NCI-H345 treated with DMSO at 0.1 percent for 48 hours (cell line): ENCODE results near the gene LINC01488.

Source experiments
- DNase-seq: peaks from one replicate; lab custom pipeline; 2025; ENCODE audit not compliant: unreplicated experiment; lab: John Stamatoyannopoulos, UW

Gene LINC01488

DNA sequence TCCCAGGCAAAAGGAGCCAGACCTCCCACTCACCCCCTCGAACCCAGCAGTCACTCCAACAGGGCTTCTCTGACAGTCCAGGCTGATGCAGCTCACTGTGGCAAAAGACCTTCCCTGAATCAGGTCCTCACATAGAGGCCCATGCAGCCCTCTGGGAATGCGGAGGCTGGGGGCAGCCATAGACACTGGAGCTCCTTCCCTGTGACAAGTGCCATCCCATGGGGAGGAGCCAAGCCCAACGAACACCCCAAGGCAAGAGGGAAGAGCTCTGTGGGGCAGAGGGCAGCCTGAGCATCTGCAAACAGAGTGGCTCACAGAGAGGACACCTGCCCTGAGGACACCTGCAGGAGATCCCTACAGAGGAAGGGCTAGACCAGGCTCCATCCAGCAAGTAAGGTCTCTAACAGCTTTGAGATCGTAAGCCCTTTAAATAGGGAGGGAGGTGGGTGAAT is at the start of gene LINC01488:
LINC01488 (plus strand) TSS at position 271 of the 452 bp plus-strand sequence.
- no peak for DNase-seq

DNA sequence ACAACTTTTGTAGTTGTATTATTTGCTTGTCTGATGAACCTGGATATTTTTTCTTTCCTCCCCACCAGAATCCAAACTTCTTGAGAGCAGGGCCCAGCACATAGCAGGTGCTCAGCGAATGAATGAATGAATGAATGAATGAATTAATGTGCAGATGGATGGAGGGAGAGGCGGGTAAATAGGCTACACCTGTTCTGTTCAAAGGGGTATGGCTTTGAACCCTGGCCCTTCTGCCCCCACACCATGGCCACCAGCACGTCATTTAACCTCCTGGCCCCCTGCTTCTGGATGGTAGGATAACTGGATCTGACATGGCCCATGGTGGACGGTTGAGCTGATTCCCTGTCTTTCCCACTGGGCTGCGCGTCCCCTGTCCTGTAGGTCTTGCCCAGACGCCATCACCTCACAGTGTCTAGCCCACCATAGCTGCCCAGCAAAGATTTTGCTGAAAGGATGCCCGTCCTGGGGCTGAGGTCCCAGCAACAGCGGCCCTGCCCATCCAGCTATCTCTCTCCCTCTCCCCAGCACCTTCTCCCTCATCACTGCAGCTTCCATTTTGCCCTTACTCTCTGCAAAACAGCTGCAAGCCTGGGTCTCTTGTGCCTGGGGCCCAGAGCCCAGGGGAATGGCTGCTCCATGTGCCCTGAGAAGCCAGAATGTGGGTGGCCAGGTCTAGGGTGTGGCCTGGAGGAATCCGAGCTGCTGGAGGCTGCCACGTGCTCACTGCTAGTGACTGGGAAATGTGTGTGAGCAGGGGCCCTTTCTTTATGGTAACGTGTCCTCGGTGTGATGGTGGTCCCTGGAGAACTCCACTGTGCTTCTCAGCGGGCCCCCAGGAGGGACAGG is 49.3 kb upstream of the LINC01488 start:
- no peak for DNase-seq

DNA sequence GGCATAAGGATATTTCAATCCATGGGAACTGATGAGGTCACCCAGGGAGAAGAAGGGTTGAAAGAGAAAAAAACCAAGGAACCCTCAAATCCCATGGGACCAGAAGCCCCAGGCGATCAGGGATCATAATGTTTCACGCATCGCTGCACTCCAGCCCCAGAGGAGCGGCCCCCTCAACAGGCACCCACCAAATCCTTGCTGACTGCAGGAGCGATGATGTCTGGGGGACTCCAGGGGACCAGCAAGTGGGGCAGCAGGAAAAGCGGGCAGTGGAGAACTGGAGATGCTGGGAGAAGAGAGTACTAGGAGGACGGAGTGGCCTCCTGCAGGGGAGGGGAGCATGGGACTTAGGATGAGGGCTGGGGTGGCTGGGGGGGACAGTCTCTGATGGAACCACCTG is 47.7 kb upstream of the LINC01488 start:
- no peak for DNase-seq

DNA sequence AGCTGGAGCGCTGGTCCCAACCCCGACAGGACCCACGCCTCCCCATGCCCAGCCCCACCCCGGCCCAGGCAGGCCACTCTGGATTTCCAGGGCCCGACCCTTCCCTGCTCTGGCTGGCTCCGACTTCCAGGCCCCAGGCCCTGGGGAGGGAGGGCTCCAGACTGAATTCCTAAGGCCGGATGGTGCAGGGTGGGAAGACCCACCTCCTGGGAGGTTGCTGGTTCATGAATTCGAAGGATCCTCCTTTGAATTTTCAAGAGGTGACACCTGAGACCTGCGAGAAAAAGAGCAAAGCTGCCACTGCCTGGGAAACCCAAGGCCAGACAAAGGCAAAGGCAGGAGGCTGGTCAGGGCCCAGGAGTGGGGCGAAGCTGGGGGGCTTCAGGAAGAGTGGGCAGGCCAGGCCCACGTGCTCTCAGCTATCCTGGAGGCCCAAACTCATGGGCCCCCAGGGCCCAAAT is 47.0 kb upstream of the LINC01488 start:
- no peak for DNase-seq

DNA sequence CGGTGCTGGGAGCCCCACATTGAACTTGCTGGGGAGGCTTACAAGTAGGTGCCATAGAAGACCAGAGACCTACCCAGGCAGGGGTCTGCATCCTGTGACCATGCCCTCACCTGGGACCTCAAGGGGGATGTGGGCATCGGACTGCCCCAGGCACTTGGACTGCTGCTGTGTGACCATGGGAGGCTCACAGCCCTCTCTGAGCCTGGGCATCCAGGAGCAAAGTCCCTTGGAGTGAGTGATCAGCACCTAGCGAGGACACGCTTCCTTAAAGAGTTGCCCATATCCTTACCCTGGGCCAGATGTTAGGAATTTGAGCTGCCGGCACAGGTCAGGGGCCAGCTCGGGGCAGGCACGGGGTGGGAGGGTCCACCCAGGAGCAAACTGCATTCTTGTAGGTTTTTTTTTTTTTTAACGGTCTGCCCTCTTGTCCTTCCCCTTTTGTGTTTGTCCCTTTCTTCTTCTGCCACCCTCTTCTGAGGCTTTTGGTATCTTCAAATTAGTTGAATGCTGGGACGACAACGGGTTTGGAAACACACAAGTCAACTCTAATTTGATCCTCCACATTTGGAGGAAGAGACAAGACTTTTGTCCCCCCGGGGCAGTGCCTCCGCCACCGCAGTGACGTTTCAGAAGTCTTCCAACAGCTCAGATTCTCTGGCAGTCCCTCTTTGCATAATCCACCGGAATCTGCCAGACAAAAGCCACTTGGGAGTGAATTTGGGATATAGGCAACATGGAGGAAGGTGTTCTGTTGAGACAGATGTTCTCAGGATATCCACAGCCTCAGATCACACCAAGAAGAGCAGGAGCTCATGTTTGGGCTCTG is 46.1 kb upstream of the LINC01488 start:
- no peak for DNase-seq

DNA sequence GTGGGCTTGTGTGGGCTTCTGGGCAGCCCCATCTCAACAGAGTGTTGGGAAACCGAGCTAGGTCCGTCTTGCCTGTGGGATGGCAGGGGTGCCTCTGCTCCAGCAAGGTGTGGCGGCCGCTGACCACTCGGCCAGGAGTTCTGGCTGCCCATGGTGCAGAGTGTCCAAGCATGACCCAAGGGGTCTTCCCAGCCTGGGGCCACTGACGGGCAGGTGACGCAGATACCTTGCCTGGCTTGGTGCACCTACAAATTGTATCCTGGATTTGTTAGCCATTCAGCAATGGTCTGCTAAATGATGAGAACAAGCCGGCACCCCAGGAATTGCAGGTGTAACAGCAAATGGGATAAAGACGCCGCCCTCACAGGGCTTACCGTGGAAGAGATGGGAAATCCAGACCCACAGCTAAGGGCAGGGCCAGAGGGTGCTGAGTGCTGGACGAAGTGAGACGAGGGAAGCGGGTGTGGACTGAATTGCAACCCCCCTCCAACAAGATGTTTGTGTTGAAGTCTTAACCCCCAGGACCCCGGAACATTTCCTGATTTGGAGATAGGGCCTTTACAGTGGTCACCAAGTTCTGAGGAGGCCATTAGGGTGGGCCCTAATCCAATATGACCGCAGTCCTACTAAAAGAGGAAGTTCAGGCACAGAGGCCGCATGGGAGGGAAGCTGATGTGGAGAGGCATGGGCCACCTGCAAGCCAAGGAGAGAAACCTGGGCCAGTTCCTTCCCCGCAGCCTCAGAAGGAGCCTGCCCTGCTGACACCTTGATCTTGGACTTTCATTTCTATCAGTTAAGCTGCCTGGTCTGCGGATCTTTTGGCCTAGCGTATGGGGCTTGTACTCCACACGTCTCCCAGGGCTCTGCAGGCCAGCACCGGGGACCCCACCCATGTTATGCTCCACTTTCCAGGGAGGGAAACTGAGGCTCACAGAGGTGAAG is 45.2 kb upstream of the LINC01488 start:
- no peak for DNase-seq

DNA sequence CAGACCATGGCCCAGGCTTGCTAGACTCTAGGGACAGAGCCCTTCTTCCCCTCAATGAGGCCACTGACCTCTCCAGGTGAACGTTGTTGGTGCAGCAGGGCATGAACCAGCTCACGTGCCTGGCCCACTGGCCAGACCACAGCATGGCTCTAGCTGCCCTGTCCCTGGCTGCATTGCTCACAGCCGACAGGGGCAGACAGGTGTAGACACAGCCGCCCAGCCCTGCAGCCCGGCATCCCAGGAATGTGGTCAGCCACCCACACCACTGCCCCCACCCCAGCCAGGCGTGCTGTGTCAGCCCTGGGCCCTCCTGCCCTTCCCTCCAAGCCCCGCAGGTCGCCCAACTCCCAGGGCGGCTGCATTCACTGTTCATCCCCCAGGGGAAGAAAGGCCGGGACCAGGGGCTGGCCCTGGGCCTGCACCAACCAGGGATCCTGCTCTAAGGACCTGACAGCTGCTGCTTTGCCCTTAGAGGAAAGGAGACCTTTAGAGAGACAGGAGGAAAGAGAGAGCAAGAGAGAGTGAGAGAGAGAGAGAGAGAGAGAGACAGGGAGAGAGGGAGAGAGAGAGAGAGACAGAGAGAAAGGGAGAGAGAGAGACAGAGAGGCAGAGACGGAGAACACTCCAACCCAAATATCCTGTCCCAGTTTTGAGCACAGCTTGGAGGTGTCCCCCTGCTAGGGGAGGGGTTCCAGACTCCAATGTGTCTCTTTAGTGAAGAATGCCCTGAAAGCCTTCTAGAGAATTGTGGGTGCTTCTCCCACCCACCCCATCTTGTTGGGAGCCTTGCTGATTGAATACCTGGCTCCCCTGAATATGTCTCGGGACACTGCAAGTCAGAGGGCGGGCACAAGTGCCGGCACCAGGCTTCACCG is 44.2 kb upstream of the LINC01488 start:
- DNase-seq = no peak

DNA sequence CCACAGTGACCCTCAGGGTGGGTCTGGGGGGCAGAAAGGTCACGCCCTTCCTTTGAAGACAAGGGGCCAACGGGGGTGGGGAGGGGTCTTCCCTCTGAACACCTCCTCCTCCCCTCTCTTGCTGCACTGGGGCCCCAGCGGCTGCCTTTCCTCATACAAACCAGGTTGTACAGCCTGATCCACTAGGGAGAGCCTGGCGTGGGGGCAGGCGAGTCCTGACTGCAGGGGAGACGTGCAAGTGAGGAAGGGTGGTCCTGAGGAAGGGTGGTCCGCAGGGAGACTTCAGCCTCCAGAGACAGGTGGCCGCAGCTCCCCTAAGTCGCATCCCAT is 43.6 kb upstream of the LINC01488 start:
- no peak for DNase-seq

DNA sequence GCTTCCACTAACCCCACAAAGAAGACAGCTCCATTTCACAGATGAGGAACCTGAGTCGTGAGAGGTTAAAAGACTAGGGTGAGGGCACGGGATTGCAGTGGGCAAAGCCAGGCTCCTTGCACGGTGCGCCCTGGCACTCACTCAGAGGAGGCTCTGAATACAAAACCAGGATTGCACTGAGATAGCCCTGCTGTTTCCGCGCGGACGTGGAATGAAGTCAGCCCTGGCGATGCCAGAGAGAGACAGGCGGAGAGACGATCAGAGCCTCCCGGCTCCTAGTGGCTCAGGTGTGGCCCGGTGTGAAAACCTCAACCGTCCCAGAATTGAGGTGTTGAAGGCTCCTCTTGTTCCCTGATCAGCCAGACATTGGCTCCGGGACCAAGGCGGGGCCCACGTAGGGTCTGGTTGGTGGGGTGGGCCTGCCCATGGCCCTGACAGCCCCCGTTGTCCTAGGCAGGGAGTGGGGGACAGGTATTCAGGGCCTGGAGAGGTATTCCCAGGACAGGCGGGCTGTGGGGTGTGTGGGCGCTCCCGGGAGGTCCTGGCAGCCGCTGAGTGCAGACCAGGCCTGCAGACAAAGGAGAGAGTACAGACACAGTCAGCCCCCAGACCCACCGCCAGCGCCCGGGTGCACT is 43.1 kb upstream of the LINC01488 start:
- no peak for DNase-seq

DNA sequence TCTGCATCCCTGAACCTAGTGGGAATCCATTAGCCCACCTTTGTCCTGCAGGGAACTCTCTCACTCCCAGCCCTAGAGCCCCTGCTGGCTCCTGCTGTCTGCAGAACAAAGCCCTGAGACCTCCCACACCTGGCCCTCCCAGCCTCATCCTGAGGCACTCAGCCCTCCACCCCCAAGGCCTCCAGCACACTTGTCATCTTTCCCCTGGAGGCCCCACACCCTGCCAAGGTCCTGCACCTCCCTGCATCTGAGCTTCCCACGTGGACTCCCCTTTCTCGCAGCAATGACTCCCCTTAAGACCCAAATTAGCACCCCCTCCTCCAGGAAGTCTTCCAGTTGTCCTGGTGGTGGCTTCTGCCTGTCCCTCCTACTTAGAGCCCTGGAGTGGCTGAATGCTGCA is 42.3 kb upstream of the LINC01488 start:
- no peak for DNase-seq

DNA sequence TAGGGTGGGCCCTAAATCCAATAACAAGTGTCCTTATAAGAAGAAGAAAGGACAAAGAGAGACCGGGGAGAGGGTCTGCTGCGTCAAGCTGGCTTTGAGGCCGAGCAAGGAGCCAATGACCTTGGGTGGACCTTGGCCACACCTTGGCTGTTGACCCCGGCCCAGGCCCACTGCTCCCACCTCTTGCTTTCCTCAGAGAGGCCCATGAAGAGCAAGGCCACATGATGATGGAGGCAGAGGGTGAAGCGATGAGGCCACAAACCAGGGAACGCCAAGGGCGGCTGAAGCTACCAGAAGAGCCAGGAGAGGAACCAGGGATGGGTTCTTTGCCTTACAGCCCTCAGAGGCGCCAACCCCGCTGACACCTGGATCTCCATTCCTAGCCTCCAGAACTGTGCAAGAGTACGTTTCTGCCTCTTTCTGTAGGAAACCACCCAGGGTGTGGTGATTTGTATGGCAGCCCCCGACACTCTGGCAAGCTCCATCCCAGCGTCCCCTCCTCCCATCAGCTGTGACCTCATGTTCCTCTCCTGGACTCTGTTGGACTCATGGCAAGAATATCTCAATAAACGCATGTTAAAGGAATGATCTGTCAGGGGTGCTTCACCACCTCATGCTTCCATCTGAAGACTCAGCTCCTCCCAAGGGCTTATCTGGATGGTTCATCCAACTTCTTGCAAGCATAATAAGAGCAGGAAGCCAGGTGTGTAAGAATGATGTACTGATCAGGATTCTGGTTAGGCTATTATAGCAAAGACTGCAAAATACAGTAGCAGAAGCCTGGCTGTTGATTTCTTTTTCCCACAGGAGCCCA is 41.6 kb upstream of the LINC01488 start:
- no peak for DNase-seq

DNA sequence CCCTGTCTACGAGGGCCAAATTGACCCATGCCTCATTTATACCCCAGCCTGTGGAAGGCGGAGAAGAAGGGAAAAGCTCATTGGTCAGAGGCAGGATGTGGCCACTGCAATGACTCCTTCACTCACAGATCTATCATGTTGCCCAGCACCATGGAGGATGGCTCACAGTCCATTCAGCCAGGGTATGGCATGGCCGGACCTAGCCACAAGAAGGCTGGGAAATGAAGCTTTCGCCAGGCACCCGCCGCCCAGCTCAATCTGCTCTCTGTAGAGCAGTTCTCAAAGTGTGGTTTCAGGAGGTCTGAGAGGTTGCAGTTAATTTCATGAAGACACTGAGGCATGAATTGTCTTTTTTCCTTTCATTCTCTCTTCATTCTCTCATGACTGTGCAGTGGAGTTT is 40.6 kb upstream of the LINC01488 start:
- DNase-seq = no peak

DNA sequence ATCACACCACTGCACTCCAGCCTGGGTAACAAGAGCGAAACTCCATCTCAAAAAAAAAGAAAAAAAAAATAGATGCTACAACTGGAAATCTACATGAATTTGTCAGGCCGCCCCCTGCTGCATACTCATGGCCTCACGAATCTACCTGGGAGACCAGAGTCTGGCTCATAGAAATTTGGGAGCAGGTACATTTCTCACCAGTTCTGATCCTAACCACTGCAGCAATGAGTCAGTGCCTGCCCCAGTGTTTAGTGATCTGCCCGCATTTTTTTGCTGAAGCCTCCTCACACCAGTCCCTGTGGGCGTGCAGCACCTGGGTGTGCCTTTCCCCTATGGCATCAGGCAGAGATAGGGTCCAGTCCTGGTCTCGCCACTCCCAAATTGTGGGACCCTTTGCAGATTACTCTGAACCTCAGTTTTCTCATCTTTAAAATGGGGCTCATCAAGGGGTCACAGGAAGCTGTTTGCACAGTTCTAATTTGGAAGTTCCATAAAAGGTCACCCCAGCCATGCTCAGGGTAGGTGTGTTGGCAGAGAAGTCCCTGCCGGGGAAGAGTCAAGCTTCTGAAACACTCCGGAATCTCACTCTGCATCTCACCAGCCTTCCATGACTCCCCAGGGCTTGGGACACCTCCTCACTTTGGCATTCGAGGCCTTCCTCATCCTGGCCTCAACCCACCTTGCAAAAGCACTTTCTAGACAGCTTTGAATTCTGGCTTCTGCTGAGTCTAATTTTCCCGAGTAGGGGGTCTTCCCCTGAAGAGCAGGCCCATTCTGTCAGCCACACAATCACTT is 39.3 kb upstream of the LINC01488 start:
- DNase-seq = no peak

DNA sequence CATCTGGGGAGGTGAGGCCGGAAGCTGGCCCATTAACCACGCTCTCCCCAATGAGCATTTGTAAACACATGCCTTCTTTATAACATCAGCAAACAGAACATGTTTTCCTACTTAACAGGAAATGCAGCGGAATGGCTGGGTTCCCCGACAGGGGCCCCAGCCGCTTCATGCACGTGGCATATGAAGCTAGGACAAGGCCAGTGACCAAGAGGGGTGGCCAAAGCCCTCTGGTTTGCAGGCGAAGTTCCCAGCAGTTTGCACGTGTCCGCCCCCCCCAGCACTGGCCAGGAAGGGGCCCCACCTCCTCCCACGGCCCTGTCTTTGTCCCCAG is 38.7 kb upstream of the LINC01488 start:
- DNase-seq = no peak

DNA sequence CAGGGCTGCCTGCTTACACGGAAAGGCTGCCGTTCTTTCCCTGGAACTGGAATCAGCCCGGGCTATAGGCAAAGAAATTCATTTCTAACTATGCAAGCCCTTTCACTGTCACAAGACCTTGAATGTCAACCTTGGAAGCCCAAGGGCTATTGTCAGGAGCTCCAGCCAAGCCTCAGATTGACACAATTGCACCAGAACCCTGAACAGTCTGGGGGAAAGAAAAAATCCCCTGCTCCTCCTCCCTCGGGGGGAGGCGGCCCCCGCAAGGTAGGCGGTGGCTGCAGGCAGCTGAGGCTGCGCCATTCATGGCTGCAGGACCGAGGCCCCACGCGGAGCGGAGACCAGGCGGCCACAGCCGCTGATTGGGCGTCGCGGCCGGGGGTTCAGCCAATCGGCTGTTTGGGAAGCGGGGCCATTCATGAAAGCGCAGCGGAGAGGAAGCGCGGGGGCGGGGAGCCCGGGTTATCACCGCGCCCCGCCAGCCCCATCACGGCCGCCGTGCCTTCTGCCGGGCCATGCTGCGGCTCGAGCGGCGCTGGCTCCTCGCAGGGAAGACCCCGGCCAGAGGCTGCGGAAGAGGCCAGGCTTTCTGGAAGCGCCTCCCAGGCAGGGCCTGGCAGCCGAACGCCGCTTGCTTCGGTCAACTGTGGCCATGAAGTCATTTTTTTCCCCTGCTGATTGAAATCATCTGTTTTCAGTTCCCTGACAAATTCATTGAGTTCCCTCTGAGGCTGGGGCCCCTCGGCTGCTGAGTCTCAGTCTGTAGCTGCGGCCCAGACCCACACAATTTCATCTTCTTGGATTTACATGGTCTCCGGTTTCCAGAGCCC is 38.1 kb upstream of the LINC01488 start:
- DNase-seq = peak; percentile 15

DNA sequence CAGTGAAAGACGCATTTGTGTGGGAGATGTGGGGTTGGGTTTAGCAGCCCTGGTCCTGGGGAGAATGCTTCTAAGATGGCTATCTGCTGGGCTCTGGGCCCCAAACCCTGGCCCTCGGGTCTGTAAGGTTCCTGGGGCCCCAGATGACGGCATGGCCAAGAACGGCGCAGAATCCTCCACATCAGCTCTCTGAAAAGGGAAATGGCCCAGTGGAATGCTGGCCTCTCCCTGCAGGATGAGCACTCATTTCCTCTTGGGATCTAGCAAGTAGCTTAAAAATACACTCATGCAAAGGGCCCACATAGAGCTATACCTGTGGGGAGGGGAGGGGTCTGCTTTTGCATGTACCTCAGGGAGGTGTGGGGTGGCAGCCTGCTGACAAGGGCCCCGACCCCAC is 37.5 kb upstream of the LINC01488 start:
- no peak for DNase-seq

DNA sequence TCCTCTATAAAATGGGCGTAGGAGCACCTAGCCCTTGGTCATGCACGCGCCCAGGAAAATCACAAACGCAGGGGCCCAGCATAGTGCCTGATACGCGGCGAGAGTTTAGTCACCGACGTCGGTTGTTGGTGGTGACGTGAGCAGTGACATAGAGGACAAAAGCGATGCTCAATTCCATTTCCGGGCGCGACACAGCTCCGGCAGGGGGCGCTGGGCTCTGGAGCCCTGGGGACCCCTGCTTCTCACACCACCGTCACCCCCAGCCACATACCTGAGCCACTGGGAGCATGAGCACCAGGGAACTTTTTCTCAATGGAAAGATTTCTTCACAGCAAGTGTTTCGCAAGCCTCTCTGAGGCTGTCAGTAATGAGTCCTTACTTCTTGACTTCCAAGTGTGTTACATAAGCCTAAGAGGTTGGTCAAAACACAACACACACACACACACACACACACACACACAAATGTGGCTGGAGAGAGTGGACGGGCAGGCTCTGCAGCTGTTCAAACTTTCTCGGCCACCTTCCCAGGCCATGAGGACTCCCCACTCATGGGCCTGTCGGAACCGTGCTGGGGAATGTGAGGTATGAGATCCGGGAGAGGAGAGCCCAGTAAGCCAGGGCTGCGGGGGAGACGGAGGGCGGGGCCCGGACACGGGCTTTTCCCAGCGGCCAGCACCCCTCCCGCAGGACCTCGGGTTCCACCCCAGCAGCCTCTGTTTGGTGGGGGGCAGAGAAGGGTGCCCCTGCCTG is 36.9 kb upstream of the LINC01488 start:
- no peak for DNase-seq
